Dermis lymphatic vessel endothelial cell (primary cell): Measurements from ENCODE around the gene TBC1D28. TPM values are rescaled to one million over a fixed set of nuclear protein-coding genes. Genes with fewer than 3 reads are reported as not detected.

Experiments used
- total RNA-seq: library from RNA; depleted of rRNA; stranded (reverse); fragments of >200 nt; gene quantifications from 2 replicates; pipeline ENCODE4 v1.2.1, GENCODE V29; 2014

The TBC1D28 gene
- total RNA-seq, result not detected in 2 replicates

DNA sequence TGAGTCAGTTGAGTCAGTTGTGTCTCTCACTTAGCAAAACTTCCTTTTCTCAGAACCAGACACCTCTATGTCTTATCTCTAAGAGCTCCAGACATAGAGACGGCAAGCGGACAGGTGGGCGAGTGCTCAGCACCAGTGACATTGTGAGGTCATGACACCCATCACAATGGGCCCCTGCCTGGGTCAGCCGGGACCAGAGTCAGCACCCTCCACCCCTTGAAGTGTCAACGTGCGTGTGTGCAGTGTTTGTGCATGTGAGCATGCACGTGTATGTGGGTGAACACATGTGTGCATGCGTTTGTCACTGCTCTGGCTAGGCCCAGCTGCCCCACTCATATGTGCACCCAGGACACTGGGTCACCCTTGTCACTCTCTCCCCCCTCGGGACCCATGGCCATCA is at the start of gene TBC1D28:
TSS of gene TBC1D28 (minus strand) at position 101 of the 400 bp plus-strand sequence. CDS start 3,039 bp downstream, outside the sequence.

DNA sequence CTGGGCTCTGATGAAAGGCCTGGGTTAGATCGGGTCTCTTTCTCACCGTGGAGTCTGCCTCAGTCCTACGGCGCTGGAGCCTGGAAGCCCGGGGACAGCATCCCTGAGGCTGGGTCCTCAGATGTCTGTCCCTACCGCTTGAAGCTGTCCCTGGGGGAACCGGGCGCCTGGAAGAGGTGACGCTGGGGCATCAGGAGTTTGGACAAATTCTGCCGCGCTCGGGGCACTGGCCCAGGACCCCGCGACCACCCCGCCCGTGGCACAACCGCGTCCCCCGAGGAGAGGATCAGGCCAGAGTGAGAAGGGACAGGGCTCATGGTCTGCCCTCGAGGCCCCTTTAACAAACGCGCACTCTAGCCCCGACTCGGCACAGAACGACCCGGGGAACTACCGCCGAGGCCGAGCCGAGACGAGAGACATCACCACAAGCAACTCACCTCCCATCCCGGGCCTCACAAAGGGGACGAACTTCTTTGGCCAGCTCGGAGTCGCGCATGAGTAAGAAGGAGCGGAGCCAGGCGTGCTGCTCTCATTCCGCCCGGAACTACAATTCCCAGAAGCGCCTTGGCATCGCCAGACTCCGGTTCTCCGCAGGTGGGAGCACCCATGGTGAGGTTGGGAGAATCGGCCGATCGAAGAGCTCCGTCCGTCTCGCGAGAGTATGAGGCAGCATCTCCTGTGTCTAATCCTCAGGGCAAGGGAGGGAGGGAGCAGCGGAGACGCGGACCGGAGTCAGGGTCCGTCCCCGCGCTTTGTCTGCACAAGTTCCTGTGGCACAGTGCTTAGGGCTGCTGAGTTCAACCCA is 37.8 kb upstream of the TBC1D28 start, which contains the start of gene FOXO3B:
TSS of gene FOXO3B (minus strand) at position 548 of the 805 bp plus-strand sequence. CDS start 663 bp downstream, outside the sequence.

Other genes with a start within 250 kb of the TBC1D28 start
- not detected in 2 replicates for gene LGALS9C, start 167.6 kb downstream of the TBC1D28 start, total RNA-seq
- 1.2 and 1.8 TPM in 2 replicates for gene FOXO3B, start 37.9 kb upstream of the TBC1D28 start, total RNA-seq
- under 0.01 TPM in 2 replicates for gene FBXW10, start 99.7 kb upstream of the TBC1D28 start, total RNA-seq
- 46.9 and 50.1 TPM in 2 replicates for gene TVP23B, start 136.8 kb upstream of the TBC1D28 start, total RNA-seq
- 39.7 and 40.7 TPM in 2 replicates for gene PRPSAP2, start 213.7 kb upstream of the TBC1D28 start, total RNA-seq